IMR-90 (cell line): ENCODE measurements around the gene CEP85. TPM values are rescaled to one million over a fixed set of nuclear protein-coding genes. Genes with fewer than 3 reads are reported as not detected.

ENCODE experiments used
- ATAC-seq: fragments of 200-7000 bp; cut with Tn5 transposase; 2 replicates; pipeline ENCODE4 v1.9.1; 2020; ENCODE audit warnings: low read depth, mild to moderate bottlenecking, moderate library complexity
- BruUV-seq: library from RNA; stranded (reverse); fragments of 400-500 nt; replicated peaks from 2 replicates; lab custom pipeline; 2021; lab: Mats Ljungman, UMichigan
- CTCF ChIA-PET: fragments of 300-600 bp; formaldehyde crosslinking; extraction: SDS; loops from one replicate; lab custom pipeline; 2021; ENCODE audit warnings: antibody characterized with exemption; lab: Yijun Ruan, JAX
- POLR2A ChIA-PET: fragments of 300-600 bp; sonication (Branson Sonifier 250); formaldehyde crosslinking; loops from one replicate; lab custom pipeline; 2022; ENCODE audit warnings: antibody characterized with exemption; ENCODE audit not compliant: unreplicated experiment; lab: Charles Lee
- DNase-seq: peaks from one replicate; pipeline ENCODE4 v3.0.0; 2013
- H2AFZ ChIP-seq: replicated peaks from 2 replicates; pipeline ENCODE3; 2013; ENCODE audit warnings: low read length, mild to moderate bottlenecking; ENCODE audit not compliant: poor library complexity
- H2AK5ac ChIP-seq: 2 replicates; pipeline ENCODE4 v1.6.1; 2013; ENCODE audit warnings: low read depth, low read length, inconsistent platforms
- H2AK9ac ChIP-seq: replicated peaks from 2 replicates; pipeline ENCODE3; 2013; ENCODE audit warnings: mild to moderate bottlenecking, low read depth, low read length, moderate library complexity; ENCODE audit not compliant: poor library complexity
- H2BK120ac ChIP-seq: 2 replicates; pipeline ENCODE4 v1.6.1; 2013; ENCODE audit warnings: low read depth, low read length, inconsistent platforms
- H2BK15ac ChIP-seq: 3 replicates; pipeline ENCODE4 v1.6.1; 2013; ENCODE audit warnings: low read depth, low read length, inconsistent platforms
- H2BK20ac ChIP-seq: 2 replicates; pipeline ENCODE4 v1.6.1; 2013; ENCODE audit warnings: low read depth, mild to moderate bottlenecking, inconsistent platforms, low read length, moderate library complexity
- H2BK5ac ChIP-seq: 2 replicates; pipeline ENCODE4 v1.6.1; 2013; ENCODE audit warnings: mild to moderate bottlenecking, low read depth, low read length, inconsistent platforms; ENCODE audit not compliant: poor library complexity, severe bottlenecking
- H3K14ac ChIP-seq: replicated peaks from 2 replicates; pipeline ENCODE4 v1.6.1; 2013; ENCODE audit warnings: low read depth, low read length, inconsistent platforms
- H3K18ac ChIP-seq: 2 replicates; pipeline ENCODE4 v1.6.1; 2013; ENCODE audit warnings: low read depth, low read length, control low read depth
- H3K23ac ChIP-seq: 2 replicates; pipeline ENCODE4 v1.6.1; 2013; ENCODE audit warnings: low read depth, low read length, inconsistent platforms
- H3K27ac ChIP-seq: 2 replicates; pipeline ENCODE4 v1.5.1; 2013; ENCODE audit warnings: mild to moderate bottlenecking, control low read depth, low read length; ENCODE audit not compliant: insufficient read depth
- H3K27me3 ChIP-seq: 2 replicates; pipeline ENCODE4 v1.6.1; 2013; ENCODE audit warnings: low read length; ENCODE audit not compliant: control insufficient read depth, insufficient read depth
- H3K36me3 ChIP-seq: 2 replicates; pipeline ENCODE4 v1.6.1; 2013; ENCODE audit warnings: low read length, mixed read lengths; ENCODE audit not compliant: control insufficient read depth, insufficient read depth
- H3K4ac ChIP-seq: 2 replicates; pipeline ENCODE4 v1.6.1; 2013; ENCODE audit warnings: low read depth, low read length, inconsistent platforms
- H3K4me1 ChIP-seq: 2 replicates; pipeline ENCODE4 v1.6.1; 2013; ENCODE audit warnings: low read length, mixed read lengths; ENCODE audit not compliant: control insufficient read depth, insufficient read depth
- H3K4me2 ChIP-seq: 2 replicates; pipeline ENCODE4 v1.6.1; 2013; ENCODE audit warnings: low read depth, mild to moderate bottlenecking, control low read depth, low read length, moderate library complexity
- H3K4me3 ChIP-seq: 2 replicates; pipeline ENCODE4 v1.5.1; 2013; ENCODE audit warnings: low read depth, mild to moderate bottlenecking, control low read depth, low read length, moderate library complexity; ENCODE audit not compliant: insufficient read depth
- H3K56ac ChIP-seq: 2 replicates; pipeline ENCODE4 v1.6.1; 2013; ENCODE audit warnings: low read length, inconsistent platforms; ENCODE audit not compliant: insufficient read depth; ENCODE audit errors: extremely low read depth
- H3K79me1 ChIP-seq, 2 experiments: 2 replicates each; pipeline ENCODE4 v1.6.1; 2013; ENCODE audit warnings: low read length in 2 of 2, inconsistent platforms in 1 of 2, low read depth in 1 of 2
- H3K9ac ChIP-seq: 2 replicates; pipeline ENCODE4 v1.6.1; 2013; ENCODE audit warnings: low read depth, low read length, control low read depth
- H3K9me1 ChIP-seq: 2 replicates; pipeline ENCODE4 v1.6.1; 2013; ENCODE audit warnings: low read length, inconsistent platforms; ENCODE audit not compliant: insufficient read depth
- H3K9me3 ChIP-seq: 2 replicates; pipeline ENCODE4 v1.6.1; 2013; ENCODE audit warnings: low read length; ENCODE audit not compliant: control insufficient read depth, insufficient read depth
- H4K20me1 ChIP-seq: 2 replicates; pipeline ENCODE4 v1.6.1; 2013; ENCODE audit warnings: low read length, inconsistent platforms; ENCODE audit not compliant: insufficient read depth
- H4K5ac ChIP-seq: 2 replicates; pipeline ENCODE4 v1.6.1; 2013; ENCODE audit warnings: mild to moderate bottlenecking, low read depth, low read length, control low read depth
- H4K8ac ChIP-seq, 2 experiments: 2 replicates each; pipeline ENCODE4 v1.6.1; 2013; ENCODE audit warnings: low read depth in 2 of 2, low read length in 2 of 2, control low read depth in 1 of 2, inconsistent platforms in 1 of 2
- H4K91ac ChIP-seq: 2 replicates; pipeline ENCODE4 v1.6.1; 2013; ENCODE audit warnings: low read depth, low read length, inconsistent platforms; ENCODE audit not compliant: insufficient read depth
- BHLHE40 ChIP-seq: fragments of 150-350 bp; IDR thresholded peaks from 2 replicates; pipeline ENCODE4 v1.6.1; 2016; ENCODE audit warnings: mild to moderate bottlenecking, low read depth, low read length
- CEBPB ChIP-seq: IDR thresholded peaks from 2 replicates; pipeline ENCODE4 v1.6.1; 2012; ENCODE audit warnings: low read depth, low read length, improper control_type of control experiment
- FOS ChIP-seq: fragments of 150-350 bp; IDR thresholded peaks from 2 replicates; pipeline ENCODE4 v1.6.1; 2016; ENCODE audit warnings: low read depth, low read length
- MAFK ChIP-seq: IDR thresholded peaks from 2 replicates; pipeline ENCODE4 v1.6.1; 2012; ENCODE audit warnings: low read depth, low read length, improper control_type of control experiment
- MAZ ChIP-seq: IDR thresholded peaks from 2 replicates; pipeline ENCODE4 v1.6.1; 2012; ENCODE audit warnings: low read depth, mild to moderate bottlenecking, low read length, improper control_type of control experiment, moderate library complexity, borderline replicate concordance
- NFE2L2 ChIP-seq: fragments of 150-350 bp; IDR thresholded peaks from 2 replicates; pipeline ENCODE4 v1.6.1; 2016; ENCODE audit warnings: low read depth, mild to moderate bottlenecking, low read length
- POLR2A ChIP-seq: IDR thresholded peaks from 2 replicates; pipeline ENCODE4 v1.6.1; 2012; ENCODE audit warnings: mild to moderate bottlenecking, low read depth, low read length
- RAD21 ChIP-seq: IDR thresholded peaks from 2 replicates; pipeline ENCODE4 v1.6.1; 2012; ENCODE audit warnings: low read length, improper control_type of control experiment
- RCOR1 ChIP-seq: IDR thresholded peaks from 2 replicates; pipeline ENCODE4 v1.6.1; 2012; ENCODE audit warnings: mild to moderate bottlenecking, low read length, improper control_type of control experiment; ENCODE audit not compliant: insufficient replicate concordance
- RFX5 ChIP-seq: IDR thresholded peaks from 2 replicates; pipeline ENCODE4 v1.8.0; 2012; ENCODE audit warnings: low read depth, mild to moderate bottlenecking, low read length, moderate library complexity
- SMC3 ChIP-seq: fragments of 150-350 bp; IDR thresholded peaks from 2 replicates; pipeline ENCODE4 v1.6.1; 2016; ENCODE audit warnings: low read depth, mild to moderate bottlenecking, antibody characterized with exemption, low read length, moderate library complexity
- WGBS, 2 experiments: methylation state at CpG; one replicate each; pipeline versions ENCODE4 v1.1.5 to v1.1.7; 2013; ENCODE audit warnings: missing lambda C conversion rate in 2 of 2; ENCODE audit not compliant: insufficient read length in 1 of 2; ENCODE audit errors: extremely low coverage in 2 of 2; 5-methylcytosine and 5-hydroxymethylcytosine counted together
- dilution Hi-C: fragments of 300-500 bp; cut with HindIII; formaldehyde crosslinking; loops from one replicate; pipeline ENCODE4 v1.14.3; 2018; ENCODE audit warnings: low sequenced_read_pairs; ENCODE audit not compliant: unreplicated experiment
- in situ Hi-C: fragments of 300-500 bp; cut with MboI; formaldehyde crosslinking; loops from 3 replicates; pipeline ENCODE4 v1.14.3; 2019; ENCODE audit warnings: low sequenced_read_pairs, inconsistent platforms, mixed read lengths
- intact Hi-C: fragments of 100-400 bp; cut with micrococcal nuclease; formaldehyde crosslinking; loops from 2 replicates; pipeline ENCODE4 v1.10.0; 2022
- polyA plus RNA-seq, 3 experiments: library from polyadenylated mRNA; depleted of rRNA; stranded (reverse); fragments of >200 nt; gene quantifications; 2 replicates each; pipeline ENCODE4 v1.2.3, GENCODE V29; 2012; ENCODE audit warnings: low replicate concordance in 1 of 3
- total RNA-seq: library from RNA; depleted of rRNA; stranded (reverse); fragments of >200 nt; gene quantifications from 2 replicates; pipeline ENCODE4 v1.2.3, GENCODE V29; 2012
- TF ChIP-seq, protein P1 (sequence below): fragments of 150-350 bp; IDR thresholded peaks from 2 replicates; pipeline ENCODE4 v1.6.1; 2016; ENCODE audit warnings: low read depth, mild to moderate bottlenecking, low read length, moderate library complexity, borderline replicate concordance
- TF ChIP-seq, protein P2 (sequence below): conservative IDR thresholded peaks from 2 replicates; pipeline ENCODE4 v1.5.1; 2012; ENCODE audit warnings: mild to moderate bottlenecking, low read depth, low read length, improper control_type of control experiment
- TF ChIP-seq, protein P3 (sequence below): fragments of 150-350 bp; IDR thresholded peaks from 2 replicates; pipeline ENCODE4 v1.6.1; 2017; ENCODE audit warnings: mild to moderate bottlenecking, antibody characterized with exemption, low read length, low read depth

CEP85 gene
- total and polyA plus RNA-seq, 2 of the 4 experiments (the other 2 are of a cell fraction) = 11.5 to 11.8 TPM

DNA sequence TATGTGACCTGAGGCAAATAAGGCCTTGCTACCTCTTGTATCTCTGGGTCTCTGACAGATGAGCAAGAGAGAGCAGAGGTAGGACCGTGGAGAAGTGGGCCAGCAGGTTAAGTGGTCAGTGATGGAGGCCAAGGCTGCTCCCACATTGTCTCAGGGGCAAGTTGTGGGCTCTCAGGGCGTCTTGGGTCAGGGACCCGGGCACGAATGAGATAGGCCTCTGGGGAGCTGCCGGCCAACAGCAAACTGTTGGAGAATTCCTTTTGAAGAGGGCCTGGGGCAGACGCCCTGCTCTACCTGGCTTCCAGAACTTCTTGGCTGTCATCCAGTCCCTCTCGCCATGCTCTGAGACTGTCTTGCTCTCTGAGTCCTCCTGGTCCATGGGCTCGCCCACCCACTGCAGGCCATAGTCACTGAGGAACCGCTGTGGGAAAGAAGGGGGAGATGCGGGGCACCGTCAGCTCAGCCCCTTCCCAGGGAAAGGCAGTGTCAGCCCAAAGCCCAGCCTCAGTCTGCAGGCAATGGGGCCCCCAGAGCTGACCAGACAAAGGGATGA, 60.0 kb downstream of the CEP85 start:
- no peak overlapping the region for H2BK20ac ChIP-seq
- no peak overlapping the region for H3K23ac ChIP-seq
- peaks cover 6% of the 10 kb centered on the region for H3K4me1 ChIP-seq
- in situ Hi-C loops (no loop called here), intact Hi-C loops (no loop called here), dilution Hi-C loops (no loop called here)
- no peak overlapping the region for H2AK5ac ChIP-seq
- H4K8ac ChIP-seq = no peak overlapping the region
- H2BK5ac ChIP-seq = no peak overlapping the region
- no peak overlapping the region for H2BK120ac ChIP-seq
- no peaks in the 10 kb centered on the region; the same call in 1 of the 2 replicates for H3K36me3 ChIP-seq
- H3K4me3 ChIP-seq = no peak overlapping the region
- CTCF ChIA-PET = no interaction called here
- POLR2A ChIA-PET = no interaction called here
- H3K4me2 ChIP-seq = no peak overlapping the region
- H3K9me3 ChIP-seq = no peaks in the 10 kb centered on the region
- peaks cover 0 to 9% of the 10 kb centered on the region in 2 experiments; a peak in 2 of 4 replicates for H3K79me1 ChIP-seq
- H3K27ac ChIP-seq = no peak overlapping the region
- H4K20me1 ChIP-seq = no peaks in the 10 kb centered on the region
- peaks cover 16% of the 10 kb centered on the region for H3K9me1 ChIP-seq
- H3K4ac ChIP-seq = no peak overlapping the region
- H4K91ac ChIP-seq = no peak overlapping the region
- H3K18ac ChIP-seq = no peak overlapping the region
- no peak overlapping the region for H4K5ac ChIP-seq
- BruUV-seq = no TSS peak
- 91% methylated on average over 4 of the region's 11 CpGs; no CpG with 5 or more reads in 1 of the 2 experiments for WGBS, 2 experiments
- no peak overlapping the region for H2AFZ ChIP-seq
- no peak for ATAC-seq
- H3K14ac ChIP-seq = no peak overlapping the region
- H3K56ac ChIP-seq = no peak overlapping the region
- no peaks in the 10 kb centered on the region for H3K27me3 ChIP-seq
- TF ChIP-seq BHLHE40 (no peak), POLR2A (no peak), RAD21 (no peak), RFX5 (no peak), MAZ (no peak), CEBPB (no peak), RCOR1 (no peak), MAFK (no peak), NFE2L2 (no peak), FOS (no peak), SMC3 (no peak)
- TF ChIP-seq, protein P1, sequence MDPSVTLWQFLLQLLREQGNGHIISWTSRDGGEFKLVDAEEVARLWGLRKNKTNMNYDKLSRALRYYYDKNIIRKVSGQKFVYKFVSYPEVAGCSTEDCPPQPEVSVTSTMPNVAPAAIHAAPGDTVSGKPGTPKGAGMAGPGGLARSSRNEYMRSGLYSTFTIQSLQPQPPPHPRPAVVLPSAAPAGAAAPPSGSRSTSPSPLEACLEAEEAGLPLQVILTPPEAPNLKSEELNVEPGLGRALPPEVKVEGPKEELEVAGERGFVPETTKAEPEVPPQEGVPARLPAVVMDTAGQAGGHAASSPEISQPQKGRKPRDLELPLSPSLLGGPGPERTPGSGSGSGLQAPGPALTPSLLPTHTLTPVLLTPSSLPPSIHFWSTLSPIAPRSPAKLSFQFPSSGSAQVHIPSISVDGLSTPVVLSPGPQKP = no peak
- TF ChIP-seq, protein P2, sequence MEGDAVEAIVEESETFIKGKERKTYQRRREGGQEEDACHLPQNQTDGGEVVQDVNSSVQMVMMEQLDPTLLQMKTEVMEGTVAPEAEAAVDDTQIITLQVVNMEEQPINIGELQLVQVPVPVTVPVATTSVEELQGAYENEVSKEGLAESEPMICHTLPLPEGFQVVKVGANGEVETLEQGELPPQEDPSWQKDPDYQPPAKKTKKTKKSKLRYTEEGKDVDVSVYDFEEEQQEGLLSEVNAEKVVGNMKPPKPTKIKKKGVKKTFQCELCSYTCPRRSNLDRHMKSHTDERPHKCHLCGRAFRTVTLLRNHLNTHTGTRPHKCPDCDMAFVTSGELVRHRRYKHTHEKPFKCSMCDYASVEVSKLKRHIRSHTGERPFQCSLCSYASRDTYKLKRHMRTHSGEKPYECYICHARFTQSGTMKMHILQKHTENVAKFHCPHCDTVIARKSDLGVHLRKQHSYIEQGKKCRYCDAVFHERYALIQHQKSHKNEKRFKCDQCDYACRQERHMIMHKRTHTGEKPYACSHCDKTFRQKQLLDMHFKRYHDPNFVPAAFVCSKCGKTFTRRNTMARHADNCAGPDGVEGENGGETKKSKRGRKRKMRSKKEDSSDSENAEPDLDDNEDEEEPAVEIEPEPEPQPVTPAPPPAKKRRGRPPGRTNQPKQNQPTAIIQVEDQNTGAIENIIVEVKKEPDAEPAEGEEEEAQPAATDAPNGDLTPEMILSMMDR = no peak
- TF ChIP-seq, protein P3, sequence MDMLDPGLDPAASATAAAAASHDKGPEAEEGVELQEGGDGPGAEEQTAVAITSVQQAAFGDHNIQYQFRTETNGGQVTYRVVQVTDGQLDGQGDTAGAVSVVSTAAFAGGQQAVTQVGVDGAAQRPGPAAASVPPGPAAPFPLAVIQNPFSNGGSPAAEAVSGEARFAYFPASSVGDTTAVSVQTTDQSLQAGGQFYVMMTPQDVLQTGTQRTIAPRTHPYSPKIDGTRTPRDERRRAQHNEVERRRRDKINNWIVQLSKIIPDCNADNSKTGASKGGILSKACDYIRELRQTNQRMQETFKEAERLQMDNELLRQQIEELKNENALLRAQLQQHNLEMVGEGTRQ = no peak
- H3K9ac ChIP-seq = no peak overlapping the region
- no peak overlapping the region for H2BK15ac ChIP-seq
- DNase-seq = no peak
- no peak overlapping the region for H2AK9ac ChIP-seq
